Measurements from ENCODE around the gene CENPP. TPM values are rescaled to one million over a fixed set of nuclear protein-coding genes. Genes with fewer than 3 reads are reported as not detected.
"Not testable (repeated sequence)": the region's sequence is repeated elsewhere in the genome, so short reads cannot be mapped to it uniquely, and the experiment has no call there.

Gene CENPP
- total RNA-seq, 1 experiment from 2014 or later = 3.6 TPM

DNA sequence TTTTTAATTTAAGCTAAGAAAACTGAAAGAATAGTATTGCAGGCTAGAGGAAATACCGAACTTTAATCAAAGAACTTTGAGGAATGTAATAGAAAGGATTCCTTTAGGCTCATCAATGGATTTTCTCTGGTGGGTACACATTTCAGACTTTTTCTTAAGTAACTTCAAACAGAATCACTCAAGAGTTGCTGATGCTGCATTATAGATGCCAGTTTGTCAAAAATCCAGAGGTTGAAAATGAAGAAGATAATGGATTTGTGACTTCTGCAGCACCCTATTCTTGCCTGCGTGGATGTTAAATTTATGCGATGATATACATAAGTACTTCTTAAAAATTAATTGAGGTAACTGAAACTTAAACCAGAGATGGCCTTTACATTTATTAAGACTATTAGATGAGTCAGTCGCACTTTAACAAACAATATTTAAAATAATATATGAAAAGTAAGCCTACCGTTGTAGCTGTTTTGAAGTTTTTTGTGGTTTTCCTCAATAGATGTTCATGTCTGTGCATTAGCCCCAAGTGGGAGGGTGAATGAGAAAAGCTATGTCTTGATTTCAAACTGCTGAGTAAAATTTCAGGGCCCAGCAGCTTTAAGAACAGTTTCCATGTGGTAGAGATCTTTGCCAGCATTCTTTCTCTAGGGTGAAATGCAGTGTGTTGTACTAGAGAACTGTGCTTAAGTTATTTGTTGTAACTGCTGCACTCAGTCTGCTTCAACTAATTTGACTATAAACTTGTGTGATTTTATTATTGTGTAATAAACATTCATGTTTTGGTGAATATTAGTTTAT lies 78.5 kb downstream of the CENPP start, which contains the start of gene OGN:
Gene OGN (minus strand): TSS at position 537 of the 795 bp plus-strand sequence. CDS start 1,171 bp downstream, outside the sequence.
- DNase-seq (ENCODE audit: low read depth) = no peak
- in situ Hi-C loops (cut with HindIII; ENCODE audit: low pct_unique_long_range_greater_than_20kb, low sequenced_read_pairs) = no loop called here

DNA sequence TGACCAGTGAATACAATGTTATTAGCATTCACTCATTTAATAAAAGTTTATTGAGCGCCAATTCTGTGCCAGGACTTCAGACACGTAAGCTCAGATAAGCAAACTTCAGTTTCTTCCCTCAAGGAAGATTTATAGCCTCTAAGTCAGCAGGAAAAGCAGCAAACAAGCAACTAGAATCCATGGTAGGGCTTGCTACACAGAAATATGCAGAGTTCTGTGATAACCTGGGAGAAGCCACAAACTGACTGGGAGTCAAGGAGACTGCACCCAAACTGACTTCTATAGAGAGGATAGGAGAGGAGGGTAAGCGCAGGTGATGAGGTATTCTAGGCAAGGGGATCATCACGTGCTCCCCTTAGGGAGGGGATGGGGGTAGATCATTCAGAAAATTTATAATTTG lies 80.1 kb downstream of the CENPP start:
- in situ Hi-C loops (cut with HindIII; ENCODE audit: low pct_unique_long_range_greater_than_20kb, low sequenced_read_pairs) = no loop called here
- DNase-seq (ENCODE audit: low read depth) = no peak

DNA sequence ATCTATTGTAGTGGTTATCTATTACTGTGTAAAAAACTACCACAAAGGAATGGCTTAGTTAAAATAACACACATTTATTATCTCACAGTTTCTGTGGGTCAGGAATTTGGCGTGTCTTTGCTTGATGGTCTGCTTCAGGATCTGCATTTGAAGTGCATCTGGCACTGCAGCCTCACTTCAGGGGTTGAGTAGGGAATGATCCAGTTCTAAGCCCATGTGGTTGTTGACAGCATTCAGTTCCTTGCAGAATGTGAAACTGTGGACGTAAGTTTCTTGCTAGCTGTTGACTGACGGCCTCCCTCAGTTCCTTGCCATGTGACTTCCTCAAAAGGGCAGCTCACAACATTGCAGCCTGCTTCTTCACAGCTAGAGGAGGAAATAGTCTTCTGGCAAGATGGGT lies 80.7 kb downstream of the CENPP start:
- no peak for DNase-seq (ENCODE audit: low read depth)
- in situ Hi-C loops (cut with HindIII; ENCODE audit: low pct_unique_long_range_greater_than_20kb, low sequenced_read_pairs) = no loop called here

DNA sequence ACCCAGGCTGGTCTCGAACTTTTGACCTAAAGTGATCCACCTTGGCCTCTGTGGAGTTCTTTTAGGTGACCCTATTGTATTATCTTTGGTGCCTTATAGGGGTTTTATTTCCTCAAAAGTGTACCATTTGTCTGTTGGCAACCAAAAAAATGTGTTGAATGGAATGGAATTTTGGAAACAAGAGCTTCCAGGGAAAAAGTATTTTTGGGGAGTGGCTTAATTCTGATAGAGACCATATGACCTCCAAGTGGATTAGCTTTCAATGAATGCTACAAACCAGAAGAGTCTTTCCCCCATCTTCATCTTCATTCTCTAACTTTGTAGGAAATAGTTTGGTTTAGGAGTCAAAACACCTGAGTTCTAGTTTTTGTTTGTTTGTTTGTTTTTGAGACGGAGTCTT lies 82.1 kb downstream of the CENPP start:
- no peak for DNase-seq (ENCODE audit: low read depth)
- in situ Hi-C loops (cut with HindIII; ENCODE audit: low pct_unique_long_range_greater_than_20kb, low sequenced_read_pairs) = no loop called here

DNA sequence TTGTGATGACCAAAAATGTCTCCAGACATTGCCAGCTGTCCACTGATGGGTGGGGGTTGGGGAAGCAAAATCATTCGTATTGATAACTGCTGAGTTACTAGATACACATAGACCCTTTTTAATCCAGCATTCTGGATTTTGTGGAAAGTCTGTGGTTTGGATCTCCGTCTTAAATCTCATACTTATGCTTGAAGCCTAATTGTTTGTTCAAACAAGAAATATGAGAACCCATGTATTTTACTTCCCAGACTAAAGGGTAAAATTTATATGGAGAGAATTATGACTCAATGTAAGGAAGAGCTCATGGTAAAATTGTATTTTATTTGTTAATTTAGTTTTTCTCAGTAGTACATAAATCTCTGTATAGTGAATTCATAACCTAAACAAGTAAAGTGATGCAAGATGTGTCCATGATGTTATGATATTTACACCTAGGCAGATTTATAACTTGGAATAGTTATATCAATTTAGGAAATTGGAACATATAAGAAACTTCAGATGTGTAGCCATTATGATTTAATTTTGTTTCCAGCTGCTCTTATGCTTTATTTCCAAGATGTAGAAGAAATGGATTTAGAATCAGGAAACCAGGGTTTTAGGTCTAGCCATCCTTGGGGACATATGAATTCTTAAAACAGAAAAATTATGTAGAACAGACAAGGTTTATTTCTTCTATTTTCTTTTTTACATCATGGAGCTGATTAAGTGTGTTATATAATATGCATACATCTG lies 83.2 kb downstream of the CENPP start:
- in situ Hi-C loops (cut with HindIII; ENCODE audit: low pct_unique_long_range_greater_than_20kb, low sequenced_read_pairs) = no loop called here
- no peak for DNase-seq (ENCODE audit: low read depth)

DNA sequence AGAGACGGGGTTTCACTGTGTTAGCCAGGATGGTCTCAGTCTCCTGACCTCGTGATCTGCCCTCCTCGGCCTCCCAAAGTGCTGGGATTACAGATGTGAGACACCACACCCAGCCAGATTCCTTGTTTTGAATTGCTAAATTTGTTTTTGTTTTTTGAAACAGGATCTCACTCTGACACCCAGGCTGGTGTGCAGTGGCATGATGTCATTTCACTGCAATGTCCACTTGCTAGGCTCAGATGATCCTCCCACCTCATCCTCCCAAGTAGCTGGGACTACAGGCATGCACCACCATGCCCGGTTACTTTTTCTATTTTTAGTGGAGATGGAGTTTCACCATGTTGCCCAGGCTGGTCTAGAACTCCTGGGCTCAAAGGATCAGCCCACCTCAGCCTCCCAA lies 85.4 kb downstream of the CENPP start:
- DNase-seq (ENCODE audit: low read depth); in situ Hi-C loops (cut with HindIII; ENCODE audit: low pct_unique_long_range_greater_than_20kb, low sequenced_read_pairs): not testable (repeated sequence)

DNA sequence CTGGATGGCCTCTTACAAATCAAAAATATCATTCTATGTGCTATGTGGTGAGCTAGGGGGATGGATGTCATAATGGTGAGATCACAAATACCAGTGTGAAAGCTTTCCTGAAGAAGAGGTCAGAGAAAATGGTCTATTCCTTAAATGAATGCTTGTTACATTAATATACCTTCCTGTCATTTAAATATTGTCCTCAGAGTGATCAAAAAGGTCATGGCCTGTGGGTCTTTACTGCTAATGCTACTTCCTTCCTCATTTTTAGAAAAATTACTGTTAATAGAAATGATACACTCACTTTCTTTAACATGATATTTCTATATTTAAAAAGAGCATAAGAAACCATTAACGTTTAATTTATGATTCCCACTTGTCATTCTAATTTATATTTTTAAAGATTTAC lies 88.8 kb downstream of the CENPP start:
- in situ Hi-C loops (cut with HindIII; ENCODE audit: low pct_unique_long_range_greater_than_20kb, low sequenced_read_pairs) = no loop called here
- no peak for DNase-seq (ENCODE audit: low read depth)

DNA sequence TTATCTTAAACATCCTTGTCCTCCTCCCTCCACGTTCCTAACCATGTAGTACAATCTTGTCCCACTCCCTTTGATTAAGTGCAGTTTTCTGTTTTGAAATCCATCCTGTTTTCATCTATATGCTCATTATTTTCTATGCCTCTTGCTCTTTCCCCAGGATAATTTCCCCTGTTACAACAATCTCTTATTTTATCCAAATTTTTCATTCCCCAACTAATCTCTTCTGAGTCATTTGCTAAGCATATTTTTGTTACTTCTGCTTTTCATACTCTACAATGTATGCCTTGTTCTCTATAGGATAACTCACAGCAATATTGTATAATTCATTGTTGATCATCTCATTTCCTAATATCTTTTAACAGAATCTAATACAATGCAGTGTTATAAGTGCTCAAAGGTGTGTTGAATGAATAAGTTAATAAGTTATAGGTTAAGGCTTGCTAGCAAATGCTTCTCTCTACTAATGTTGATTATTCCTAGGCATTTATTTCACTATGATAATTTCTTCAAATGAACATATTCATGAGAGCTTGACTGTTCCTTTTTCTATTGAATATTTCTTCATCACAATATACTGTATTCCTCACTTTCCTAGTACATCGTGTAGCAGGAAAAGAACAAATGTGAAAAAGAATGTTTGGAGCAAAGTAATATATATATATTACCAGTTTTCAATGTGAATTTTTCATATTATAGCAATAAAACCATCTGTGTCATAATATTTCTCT lies 97.0 kb downstream of the CENPP start:
- no peak for DNase-seq (ENCODE audit: low read depth)
- in situ Hi-C loops (cut with HindIII; ENCODE audit: low pct_unique_long_range_greater_than_20kb, low sequenced_read_pairs) = no loop called here

DNA sequence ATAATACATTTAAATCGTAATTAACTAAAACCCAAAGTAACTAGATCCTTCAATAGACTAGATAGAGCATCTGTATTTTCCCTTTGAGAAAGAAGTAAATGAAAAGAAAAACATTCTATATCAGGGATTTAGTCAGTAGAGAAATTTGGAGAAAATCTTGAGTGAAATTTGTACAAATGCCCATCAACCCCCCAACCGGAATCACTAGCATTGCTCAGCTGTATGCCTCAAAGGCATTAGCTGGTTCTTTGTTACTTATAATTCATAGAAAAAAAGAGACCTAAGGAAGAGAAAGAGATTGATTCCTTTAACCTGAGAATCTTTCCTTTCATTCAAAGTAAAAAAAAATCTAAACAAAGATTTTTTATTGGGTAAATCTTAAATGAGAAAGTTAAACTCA lies 97.9 kb downstream of the CENPP start:
- DNase-seq (ENCODE audit: low read depth) = no peak
- in situ Hi-C loops (cut with HindIII; ENCODE audit: low pct_unique_long_range_greater_than_20kb, low sequenced_read_pairs) = no loop called here

DNA sequence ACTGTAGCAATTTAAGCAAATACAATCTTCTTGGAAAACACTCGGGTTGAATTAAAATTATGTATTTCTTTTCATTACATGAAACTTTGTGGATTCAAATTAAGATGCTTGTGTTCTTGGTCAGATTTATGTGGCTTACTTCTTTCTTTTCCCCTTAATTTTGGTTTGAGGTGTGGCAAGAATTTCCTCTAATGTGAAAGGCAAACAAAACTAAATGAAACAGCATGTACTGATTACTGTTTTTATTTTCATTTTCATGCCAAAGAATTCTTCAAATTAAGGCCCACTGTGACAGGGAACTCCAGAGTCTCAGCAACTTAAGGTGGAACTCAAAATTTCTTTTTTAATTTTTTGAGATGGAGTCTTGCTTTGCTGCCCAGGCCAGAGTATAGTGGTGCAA lies 98.6 kb downstream of the CENPP start, which contains the start of gene OMD:
Gene OMD (minus strand): TSS at position 132 of the 400 bp plus-strand sequence. CDS start 6,913 bp downstream, outside the sequence.
- in situ Hi-C loops (cut with HindIII; ENCODE audit: low pct_unique_long_range_greater_than_20kb, low sequenced_read_pairs) = no loop called here
- no peak for DNase-seq (ENCODE audit: low read depth)

DNA sequence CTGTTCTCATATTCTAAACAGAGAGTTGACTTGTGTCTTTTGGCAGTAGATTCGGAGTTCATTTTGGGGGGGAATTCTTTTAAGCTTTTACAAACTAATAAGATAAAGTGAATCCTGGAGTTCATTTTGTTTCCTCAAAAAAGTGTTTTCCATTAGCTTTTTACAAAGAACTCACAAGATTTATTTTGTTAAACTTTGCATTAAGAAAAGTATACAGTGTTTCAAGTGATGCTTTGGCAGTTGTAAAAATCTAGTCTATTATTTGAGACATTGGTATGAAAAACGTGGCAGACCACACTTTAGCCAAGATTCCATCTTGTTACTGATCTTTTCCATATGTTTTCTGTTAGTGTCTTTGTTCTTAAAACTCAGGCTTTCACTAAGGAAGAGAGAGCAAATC lies 99.7 kb downstream of the CENPP start:
- in situ Hi-C loops (cut with HindIII; ENCODE audit: low pct_unique_long_range_greater_than_20kb, low sequenced_read_pairs) = no loop called here
- DNase-seq (ENCODE audit: low read depth) = no peak

DNA sequence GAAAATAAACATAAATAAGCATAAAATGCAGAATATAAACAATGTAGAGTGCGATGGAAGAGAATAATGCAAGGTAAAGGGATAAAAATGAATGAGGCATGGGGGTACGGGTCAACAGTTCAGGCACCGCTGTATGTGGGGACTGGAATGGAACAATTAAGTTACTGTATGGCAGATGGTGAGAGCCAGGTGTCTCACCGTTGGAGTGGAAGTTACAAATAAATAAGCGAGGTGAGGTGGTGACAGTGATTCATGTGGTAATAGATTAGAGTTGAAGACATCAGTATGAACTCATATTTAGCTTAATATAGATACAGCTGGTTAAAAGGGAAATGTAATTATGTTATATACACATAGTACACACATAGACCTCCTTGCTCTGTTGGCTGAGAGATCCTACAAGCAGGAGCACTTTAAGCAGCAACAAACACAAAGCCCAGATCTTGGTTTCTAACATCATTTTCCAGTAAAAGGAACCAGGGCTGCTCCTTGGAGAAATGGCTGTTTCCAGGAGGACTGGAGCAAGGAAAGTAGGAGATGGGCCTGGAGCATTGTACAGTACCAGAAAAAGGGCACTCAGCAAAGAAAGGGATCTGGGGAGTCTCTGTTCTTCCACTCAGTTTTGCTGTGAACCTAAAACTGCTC lies 100.9 kb downstream of the CENPP start:
- in situ Hi-C loops (cut with HindIII; ENCODE audit: low pct_unique_long_range_greater_than_20kb, low sequenced_read_pairs) = no loop called here

DNA sequence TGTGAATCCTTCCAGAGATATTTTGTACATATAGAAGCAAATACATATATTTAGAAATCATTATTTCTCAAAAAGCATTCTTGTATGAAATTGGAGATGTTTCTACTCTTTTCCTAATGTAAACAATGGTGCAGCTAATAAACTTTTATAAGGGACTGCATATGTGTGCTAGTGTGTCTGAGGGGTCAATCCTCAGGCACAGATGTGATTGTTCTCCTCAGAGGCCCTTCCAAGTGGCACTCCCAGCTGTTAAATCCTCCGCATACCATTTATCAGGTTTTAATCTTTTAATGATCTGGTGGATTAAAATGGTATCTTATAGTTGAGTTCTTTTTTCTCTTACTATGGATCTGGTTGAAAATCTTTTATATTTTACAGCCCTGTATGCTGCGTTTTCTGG lies 104.1 kb downstream of the CENPP start:
- in situ Hi-C loops (cut with HindIII; ENCODE audit: low pct_unique_long_range_greater_than_20kb, low sequenced_read_pairs) = no loop called here
- no peak for DNase-seq (ENCODE audit: low read depth)

More for the DNA sequence above, 100.9 kb downstream of the CENPP start:
- DNase-seq (ENCODE audit: low read depth) = no peak

DNA sequence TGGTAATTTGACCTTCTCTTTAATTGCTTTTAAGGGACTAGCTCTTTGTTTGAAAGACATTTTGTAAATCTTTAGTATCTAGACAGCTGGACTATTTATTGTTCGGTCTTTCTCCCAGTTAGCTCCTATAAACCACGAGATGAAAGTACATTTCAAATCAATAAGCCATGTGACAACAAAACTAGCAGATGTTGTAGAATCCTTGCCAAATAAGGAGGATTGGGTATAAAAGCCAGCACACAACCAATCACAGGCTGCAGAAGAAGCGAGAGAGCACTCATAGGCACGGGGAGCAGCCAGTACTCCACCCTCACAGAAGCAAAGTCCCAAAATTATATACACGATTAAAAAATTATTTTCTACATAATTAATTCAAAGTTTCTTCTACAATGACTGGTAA lies 106.6 kb downstream of the CENPP start:
- no peak for DNase-seq (ENCODE audit: low read depth)
- in situ Hi-C loops (cut with HindIII; ENCODE audit: low pct_unique_long_range_greater_than_20kb, low sequenced_read_pairs) = no loop called here

DNA sequence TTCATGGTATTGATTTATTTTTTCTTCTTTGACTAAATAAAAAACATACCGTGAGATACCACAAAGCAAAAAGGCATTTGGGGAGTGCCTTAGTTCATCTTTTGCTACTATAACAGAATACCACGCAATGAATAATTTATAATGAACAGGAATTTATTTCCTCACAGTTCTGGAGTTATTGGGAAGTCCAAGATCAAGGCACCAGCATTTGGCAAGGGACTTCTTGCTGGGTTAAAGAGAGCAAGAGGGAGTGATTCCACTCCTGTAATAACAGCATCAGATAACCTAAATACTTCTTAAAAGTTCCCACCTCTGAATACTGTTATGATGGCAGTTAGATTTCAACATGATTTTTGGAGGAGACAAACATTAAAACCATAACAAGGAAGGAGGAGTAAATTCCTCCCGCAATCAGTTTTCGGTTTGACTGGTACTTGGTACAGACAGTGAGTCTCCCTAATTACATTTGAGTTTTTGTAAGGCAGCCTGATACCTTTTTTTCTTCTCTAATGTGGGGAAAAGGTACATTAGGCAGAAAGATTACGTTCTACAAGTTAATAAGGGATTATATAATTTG lies 107.3 kb downstream of the CENPP start:
- in situ Hi-C loops (cut with HindIII; ENCODE audit: low pct_unique_long_range_greater_than_20kb, low sequenced_read_pairs) = no loop called here
- no peak for DNase-seq (ENCODE audit: low read depth)

DNA sequence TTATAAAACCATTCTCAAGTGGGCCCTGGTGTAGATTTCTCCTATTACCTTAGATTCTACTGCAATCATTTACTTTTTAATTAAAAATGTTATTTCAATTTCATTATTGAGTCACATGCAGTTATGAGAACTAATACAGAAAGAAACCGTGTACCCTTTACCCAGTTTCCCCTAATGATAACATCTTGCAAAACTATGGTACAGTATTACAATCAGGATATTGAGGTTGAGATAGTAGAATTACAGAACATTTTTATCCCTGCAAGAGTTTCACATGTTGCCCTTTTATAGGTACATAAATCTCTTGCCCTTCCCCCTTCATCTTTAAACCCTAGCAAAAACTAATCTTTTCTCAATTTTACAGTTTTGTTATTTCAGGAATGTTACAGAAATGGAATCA lies 109.5 kb downstream of the CENPP start:
- no peak for DNase-seq (ENCODE audit: low read depth)
- in situ Hi-C loops (cut with HindIII; ENCODE audit: low pct_unique_long_range_greater_than_20kb, low sequenced_read_pairs) = no loop called here

DNA sequence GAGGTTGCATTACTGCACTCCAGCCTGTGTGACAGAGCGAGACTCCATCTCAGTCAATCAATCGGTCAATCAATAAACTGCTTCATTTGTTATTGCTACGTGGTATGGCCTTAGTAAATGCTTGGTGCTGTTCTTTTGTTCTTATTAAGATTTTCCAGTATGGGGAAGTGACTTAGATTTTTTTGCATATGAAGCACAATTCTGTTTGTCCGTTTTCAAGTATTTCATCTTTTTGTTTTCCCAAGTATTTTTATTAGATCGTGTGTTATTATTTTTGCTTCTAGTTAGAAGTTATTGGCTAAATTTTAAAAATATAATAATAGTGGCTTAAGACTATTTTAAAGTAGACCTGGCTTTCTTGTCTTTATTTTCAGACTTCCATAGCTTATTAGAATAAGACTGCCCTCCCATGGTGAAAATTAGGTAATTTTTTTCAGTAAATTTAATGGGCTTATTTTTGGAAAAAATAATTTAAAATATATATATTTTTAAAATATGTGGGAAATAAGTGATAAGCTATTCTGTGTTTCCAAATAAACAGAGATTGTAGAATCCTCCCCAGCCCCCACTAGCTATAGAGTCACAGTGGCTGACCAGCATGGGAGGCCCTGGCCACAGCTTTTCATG lies 113.3 kb downstream of the CENPP start:
- in situ Hi-C loops (cut with HindIII; ENCODE audit: low pct_unique_long_range_greater_than_20kb, low sequenced_read_pairs) = no loop called here
- no peak for DNase-seq (ENCODE audit: low read depth)
